SU-DHL-6 (cell line): Measurements from ENCODE around the gene LIMCH1.

Source experiments
- CTCF ChIP-seq: fragments of 200-600 bp; sonication (generic); IDR thresholded peaks from one replicate; pipeline ENCODE4 v1.5.1; 2017; ENCODE audit warnings: antibody characterized with exemption, mild to moderate bottlenecking, low read length, moderate library complexity; ENCODE audit not compliant: insufficient read depth, poor library complexity, severe bottlenecking
- EZH2phosphoT487 ChIP-seq: fragments of 200-600 bp; sonication (generic), shearing (Covaris generic); conservative IDR thresholded peaks from 2 replicates; pipeline ENCODE4 v1.6.1; 2018; ENCODE audit warnings: mild to moderate bottlenecking, antibody characterized with exemption, low read length, moderate library complexity, mixed read lengths

GRCh38 chr4:41734371-41734770 lies 196.4 kb downstream of the LIMCH1 start:
- TF ChIP-seq CTCF: no peak
- TF ChIP-seq EZH2phosphoT487: no peak
